ENCODE results near the gene CREB3L2.
"Not testable (repeated sequence)": the region's sequence is repeated elsewhere in the genome, so short reads cannot be mapped to it uniquely, and the experiment has no call there.

The CREB3L2 gene

GRCh38 chr7:138001529-138002095 is at the start of gene CREB3L2:
CREB3L2 (minus strand) TSS chr7:138002086; CDS start chr7:138001705, 381 bp downstream.
- DNase-seq = peak; percentile 63

GRCh38 chr7:138049505-138050116 is 47.7 kb upstream of the CREB3L2 start:
- DNase-seq = no peak

GRCh38 chr7:138047907-138048306 is 46.0 kb upstream of the CREB3L2 start:
- no peak for DNase-seq

- DNase-seq = no peak
Measured at GRCh38 chr7:138044897-138045296, 43.0 kb upstream of the CREB3L2 start.

- DNase-seq = not testable (repeated sequence)
Measured at GRCh38 chr7:138040063-138040462, 38.2 kb upstream of the CREB3L2 start.

GRCh38 chr7:138036135-138036534 is 34.2 kb upstream of the CREB3L2 start:
- no peak for DNase-seq

- DNase-seq = no peak
Measured at GRCh38 chr7:138033241-138033640, 31.4 kb upstream of the CREB3L2 start.

- DNase-seq = no peak
Measured at GRCh38 chr7:138032770-138033169, 30.9 kb upstream of the CREB3L2 start.

- DNase-seq = no peak
Measured at GRCh38 chr7:138032186-138032585, 30.3 kb upstream of the CREB3L2 start.

GRCh38 chr7:138030679-138031351 is 28.9 kb upstream of the CREB3L2 start:
- DNase-seq = no peak

GRCh38 chr7:138029941-138030340 is 28.1 kb upstream of the CREB3L2 start:
- DNase-seq = no peak

- DNase-seq = no peak
Measured at GRCh38 chr7:138029126-138029525, 27.2 kb upstream of the CREB3L2 start.

- no peak for DNase-seq
Measured at GRCh38 chr7:138027100-138027499, 25.2 kb upstream of the CREB3L2 start.

GRCh38 chr7:138025215-138026186 is 23.6 kb upstream of the CREB3L2 start:
- no peak for DNase-seq

GRCh38 chr7:138024765-138025164 is 22.9 kb upstream of the CREB3L2 start:
- DNase-seq = no peak

- DNase-seq = no peak
Measured at GRCh38 chr7:138024343-138024691, 22.4 kb upstream of the CREB3L2 start.

GRCh38 chr7:138023618-138024342 is 21.9 kb upstream of the CREB3L2 start:
- DNase-seq = no peak

GRCh38 chr7:138021889-138022288 is 20.0 kb upstream of the CREB3L2 start:
- no peak for DNase-seq

- no peak for DNase-seq
Measured at GRCh38 chr7:138017992-138018391, 16.1 kb upstream of the CREB3L2 start.

GRCh38 chr7:138015096-138015495 is 13.2 kb upstream of the CREB3L2 start:
- no peak for DNase-seq

GRCh38 chr7:138014686-138015085 is 12.8 kb upstream of the CREB3L2 start:
- DNase-seq = no peak

GRCh38 chr7:138014201-138014600 is 12.3 kb upstream of the CREB3L2 start:
- DNase-seq = not testable (repeated sequence)

GRCh38 chr7:138009350-138009653 is 7.4 kb upstream of the CREB3L2 start:
- DNase-seq = no peak

All from CD4-positive, alpha-beta T cell treated with Interleukin-15 for 1 hour (primary cell).